ENCODE measurements around the gene ST3GAL3.
"Not testable (repeated sequence)": the region's sequence is repeated elsewhere in the genome, so short reads cannot be mapped to it uniquely, and the experiment has no call there.

ST3GAL3 gene

GRCh38 chr1:43754892-43755291 is 47.6 kb downstream of the ST3GAL3 start:
- no peak for DNase-seq (ENCODE audit: low read depth, low spot score)

GRCh38 chr1:43757343-43758053 is 50.2 kb downstream of the ST3GAL3 start:
- no peak for DNase-seq (ENCODE audit: low read depth, low spot score)

GRCh38 chr1:43760745-43761317 is 53.5 kb downstream of the ST3GAL3 start:
- no peak for DNase-seq (ENCODE audit: low read depth, low spot score)

GRCh38 chr1:43763497-43763973 is 56.2 kb downstream of the ST3GAL3 start:
- peak; percentile 9 for DNase-seq (ENCODE audit: low read depth, low spot score)

GRCh38 chr1:43764581-43764980 is 57.2 kb downstream of the ST3GAL3 start:
- no peak for DNase-seq (ENCODE audit: low read depth, low spot score)

- DNase-seq (ENCODE audit: low read depth, low spot score), result no peak
These were observed 58.9 kb downstream of the ST3GAL3 start for GRCh38 chr1:43766086-43766784.

- DNase-seq (ENCODE audit: low read depth, low spot score), result no peak
These were observed 59.6 kb downstream of the ST3GAL3 start for GRCh38 chr1:43766818-43767525.

- no peak for DNase-seq (ENCODE audit: low read depth, low spot score)
These were observed 60.8 kb downstream of the ST3GAL3 start for GRCh38 chr1:43768168-43768567.

- DNase-seq (ENCODE audit: low read depth, low spot score), result no peak
These were observed 62.1 kb downstream of the ST3GAL3 start for GRCh38 chr1:43769350-43769908.

GRCh38 chr1:43770111-43770510 is 62.8 kb downstream of the ST3GAL3 start:
- no peak for DNase-seq (ENCODE audit: low read depth, low spot score)

- no peak for DNase-seq (ENCODE audit: low read depth, low spot score)
These were observed 65.6 kb downstream of the ST3GAL3 start for GRCh38 chr1:43772978-43773377.

GRCh38 chr1:43773821-43774220 is 66.5 kb downstream of the ST3GAL3 start:
- no peak for DNase-seq (ENCODE audit: low read depth, low spot score)

- DNase-seq (ENCODE audit: low read depth, low spot score), result no peak
These were observed 67.0 kb downstream of the ST3GAL3 start for GRCh38 chr1:43774359-43774758.

GRCh38 chr1:43776043-43776761 is 68.9 kb downstream of the ST3GAL3 start:
- DNase-seq (ENCODE audit: low read depth, low spot score), result no peak

- DNase-seq (ENCODE audit: low read depth, low spot score), result not testable (repeated sequence)
These were observed 70.6 kb downstream of the ST3GAL3 start for GRCh38 chr1:43777916-43778315.

GRCh38 chr1:43779266-43779665 is 71.9 kb downstream of the ST3GAL3 start:
- no peak for DNase-seq (ENCODE audit: low read depth, low spot score)

- DNase-seq (ENCODE audit: low read depth, low spot score), result no peak
These were observed 72.6 kb downstream of the ST3GAL3 start for GRCh38 chr1:43779805-43780403.

- DNase-seq (ENCODE audit: low read depth, low spot score), result no peak
These were observed 74.2 kb downstream of the ST3GAL3 start for GRCh38 chr1:43781574-43781973.

- no peak for DNase-seq (ENCODE audit: low read depth, low spot score)
These were observed 75.8 kb downstream of the ST3GAL3 start for GRCh38 chr1:43783096-43783670.

GRCh38 chr1:43783671-43784205 is 76.4 kb downstream of the ST3GAL3 start:
- DNase-seq (ENCODE audit: low read depth, low spot score), result no peak
